ENCODE results near the gene SLC22A4.

- TF ChIP-seq, protein P1, sequence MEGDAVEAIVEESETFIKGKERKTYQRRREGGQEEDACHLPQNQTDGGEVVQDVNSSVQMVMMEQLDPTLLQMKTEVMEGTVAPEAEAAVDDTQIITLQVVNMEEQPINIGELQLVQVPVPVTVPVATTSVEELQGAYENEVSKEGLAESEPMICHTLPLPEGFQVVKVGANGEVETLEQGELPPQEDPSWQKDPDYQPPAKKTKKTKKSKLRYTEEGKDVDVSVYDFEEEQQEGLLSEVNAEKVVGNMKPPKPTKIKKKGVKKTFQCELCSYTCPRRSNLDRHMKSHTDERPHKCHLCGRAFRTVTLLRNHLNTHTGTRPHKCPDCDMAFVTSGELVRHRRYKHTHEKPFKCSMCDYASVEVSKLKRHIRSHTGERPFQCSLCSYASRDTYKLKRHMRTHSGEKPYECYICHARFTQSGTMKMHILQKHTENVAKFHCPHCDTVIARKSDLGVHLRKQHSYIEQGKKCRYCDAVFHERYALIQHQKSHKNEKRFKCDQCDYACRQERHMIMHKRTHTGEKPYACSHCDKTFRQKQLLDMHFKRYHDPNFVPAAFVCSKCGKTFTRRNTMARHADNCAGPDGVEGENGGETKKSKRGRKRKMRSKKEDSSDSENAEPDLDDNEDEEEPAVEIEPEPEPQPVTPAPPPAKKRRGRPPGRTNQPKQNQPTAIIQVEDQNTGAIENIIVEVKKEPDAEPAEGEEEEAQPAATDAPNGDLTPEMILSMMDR (IDR thresholded peaks at IDR 0.05): no peak
- TF ChIP-seq POLR2A (IDR thresholded peaks at IDR 0.05) (no peak), POLR2AphosphoS5 (IDR thresholded peaks at IDR 0.05) (no peak)
These were observed 37.4 kb upstream of the SLC22A4 start for GRCh38 chr5:132256783-132257130.
